SH-SY5Y (cell line): Measurements from ENCODE around the gene UVRAG.

Experiments used
- GATA2 ChIP-seq: IDR thresholded peaks from 2 replicates; pipeline ENCODE4 v1.6.1; 2011; ENCODE audit warnings: mild to moderate bottlenecking, low read depth, low read length
- GATA3 ChIP-seq: IDR thresholded peaks from 2 replicates; pipeline ENCODE4 v1.6.1; 2011; ENCODE audit warnings: low read depth, mild to moderate bottlenecking, low read length, moderate library complexity

GRCh38 chr11:75802021-75802912, 12.7 kb upstream of the UVRAG start:
- TF ChIP-seq GATA2 (no peak), GATA3 (no peak)
